HG03354 (cell line): ENCODE results near the gene SLC25A25.

ENCODE experiments used
- ATAC-seq: cut with Tn5 transposase; IDR thresholded peaks from one replicate; pipeline ENCODE4 v1.9.1; 2021; ENCODE audit warnings: mild to moderate bottlenecking; ENCODE audit not compliant: unreplicated experiment, poor library complexity, severe bottlenecking

Gene SLC25A25

GRCh38 chr9:128139621-128140020 is 71.6 kb downstream of the SLC25A25 start:
- no peak for ATAC-seq

- no peak for ATAC-seq
These were observed 73.6 kb downstream of the SLC25A25 start for GRCh38 chr9:128141604-128142003.

GRCh38 chr9:128142061-128142460 is 74.0 kb downstream of the SLC25A25 start:
- ATAC-seq, result no peak

- no peak for ATAC-seq
These were observed 74.6 kb downstream of the SLC25A25 start for GRCh38 chr9:128142596-128142995.

- no peak for ATAC-seq
These were observed 75.7 kb downstream of the SLC25A25 start for GRCh38 chr9:128143525-128144238.

- no peak for ATAC-seq
These were observed 76.5 kb downstream of the SLC25A25 start for GRCh38 chr9:128144239-128145181.

- no peak for ATAC-seq
These were observed 77.5 kb downstream of the SLC25A25 start for GRCh38 chr9:128145536-128145935.

- ATAC-seq, result no peak
These were observed 77.9 kb downstream of the SLC25A25 start for GRCh38 chr9:128145951-128146351.

GRCh38 chr9:128146591-128147120 is 78.6 kb downstream of the SLC25A25 start:
- ATAC-seq, result no peak

GRCh38 chr9:128148509-128149000 is 80.5 kb downstream of the SLC25A25 start:
- ATAC-seq, result no peak

- no peak for ATAC-seq
These were observed 81.1 kb downstream of the SLC25A25 start, which contains the start of gene LCN2 for GRCh38 chr9:128149001-128149701. TSS of gene LCN2 (plus strand) at chr9:128149453. CDS start at chr9:128149526, 73 bp downstream.

- no peak for ATAC-seq
These were observed 82.0 kb downstream of the SLC25A25 start for GRCh38 chr9:128149951-128150593.

GRCh38 chr9:128150594-128151308 is 82.7 kb downstream of the SLC25A25 start:
- no peak for ATAC-seq

GRCh38 chr9:128151309-128152132 is 83.5 kb downstream of the SLC25A25 start:
- no peak for ATAC-seq

GRCh38 chr9:128152133-128153059 is 84.4 kb downstream of the SLC25A25 start:
- ATAC-seq, result no peak

- ATAC-seq, result no peak
These were observed 85.3 kb downstream of the SLC25A25 start for GRCh38 chr9:128153060-128153946.
